Large intestine (tissue), 3 donors: ENCODE data around the gene POLR1G. TPM values are rescaled to one million over a fixed set of nuclear protein-coding genes. Genes with fewer than 3 reads are reported as not detected.
"Not testable (repeated sequence)": the region's sequence is repeated elsewhere in the genome, so short reads cannot be mapped to it uniquely, and the experiment has no call there.

Source experiments
- DNase-seq, 2 donors: peaks; one replicate each; pipeline versions ENCODE4 v3.0.0 to v3.0.0-alpha.2; 2013
- H3K27ac ChIP-seq: one replicate; pipeline ENCODE4 v1.5.1; 2013; ENCODE audit warnings: low read length
- H3K27me3 ChIP-seq: 2 replicates; pipeline ENCODE4 v1.6.1; 2013; ENCODE audit warnings: low read length; ENCODE audit not compliant: control insufficient read depth, insufficient read depth
- H3K36me3 ChIP-seq: 2 replicates; pipeline ENCODE4 v1.6.1; 2013; ENCODE audit warnings: low read length; ENCODE audit not compliant: control insufficient read depth, insufficient read depth
- H3K4me1 ChIP-seq: one replicate; pipeline ENCODE4 v1.6.1; 2013; ENCODE audit warnings: low read length; ENCODE audit not compliant: control insufficient read depth, insufficient read depth
- H3K4me3 ChIP-seq: one replicate; pipeline ENCODE4 v1.5.1; 2013; ENCODE audit warnings: low read length
- H3K9me3 ChIP-seq: one replicate; pipeline ENCODE4 v1.6.1; 2013; ENCODE audit warnings: mild to moderate bottlenecking, low read depth, low read length, moderate library complexity; ENCODE audit not compliant: control insufficient read depth
- WGBS: methylation state at CpG from one replicate; pipeline ENCODE4 v1.1.5; 2013; ENCODE audit warnings: low lambda C conversion rate; ENCODE audit not compliant: insufficient coverage; 5-methylcytosine and 5-hydroxymethylcytosine counted together
- polyA plus RNA-seq: library from polyadenylated mRNA; unstranded; fragments of 120-200 nt; gene quantifications from one replicate; pipeline ENCODE4 v1.2.1, GENCODE V29; 2013

Gene POLR1G
- polyA plus RNA-seq, 1 donor: 4.1 TPM

DNA sequence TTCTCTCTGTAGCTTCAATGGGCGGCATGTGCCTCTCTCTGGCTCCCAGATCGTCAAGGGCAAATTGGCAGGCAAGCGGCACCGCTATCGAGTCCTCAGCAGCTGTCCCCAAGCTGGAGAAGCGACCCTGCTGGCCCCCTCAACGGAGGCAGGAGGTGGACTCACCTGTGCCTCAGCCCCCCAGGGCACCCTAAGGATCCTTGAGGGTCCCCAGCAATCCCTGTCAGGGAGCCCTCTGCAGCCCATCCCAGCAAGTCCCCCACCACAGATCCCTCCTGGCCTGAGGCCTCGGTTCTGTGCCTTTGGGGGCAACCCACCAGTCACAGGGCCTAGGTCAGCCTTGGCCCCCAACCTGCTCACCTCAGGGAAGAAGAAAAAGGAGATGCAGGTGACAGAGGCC is 1.7 kb downstream of the POLR1G start:
- Histone ChIP-seq H3K4me1 (peaks cover 11% of the 10 kb centered on the region), H3K27me3 (peaks cover 21% of the 10 kb centered on the region), H3K27ac (no peak overlapping the region), H3K36me3 (peaks cover 9% of the 10 kb centered on the region), H3K9me3 (no peaks in the 10 kb centered on the region), H3K4me3 (no peak overlapping the region)
- WGBS: no CpG with 5 or more reads among the region's 8 CpGs
- DNase-seq: no peak

DNA sequence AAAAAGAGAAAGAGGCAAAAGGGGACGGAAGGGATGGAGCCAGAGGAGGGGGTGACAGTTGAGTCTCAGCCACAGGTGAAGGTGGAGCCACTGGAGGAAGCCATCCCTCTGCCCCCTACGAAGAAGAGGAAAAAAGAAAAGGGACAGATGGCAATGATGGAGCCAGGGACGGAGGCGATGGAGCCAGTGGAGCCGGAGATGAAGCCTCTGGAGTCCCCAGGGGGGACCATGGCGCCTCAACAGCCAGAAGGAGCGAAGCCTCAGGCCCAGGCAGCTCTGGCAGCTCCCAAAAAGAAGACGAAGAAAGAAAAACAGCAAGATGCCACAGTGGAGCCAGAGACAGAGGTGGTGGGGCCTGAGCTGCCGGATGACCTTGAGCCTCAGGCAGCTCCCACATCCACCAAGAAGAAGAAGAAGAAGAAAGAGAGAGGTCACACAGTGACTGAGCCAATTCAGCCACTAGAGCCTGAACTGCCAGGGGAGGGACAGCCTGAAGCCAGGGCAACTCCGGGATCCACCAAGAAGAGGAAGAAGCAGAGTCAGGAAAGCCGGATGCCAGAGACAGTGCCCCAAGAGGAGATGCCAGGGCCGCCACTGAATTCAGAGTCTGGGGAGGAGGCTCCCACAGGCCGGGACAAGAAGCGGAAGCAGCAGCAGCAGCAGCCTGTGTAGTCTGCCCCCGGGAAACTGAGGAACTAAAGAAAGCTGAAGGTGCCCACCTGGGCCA is 2.5 kb downstream of the POLR1G start:
- H3K27me3 ChIP-seq: peaks cover 12% of the 10 kb centered on the region
- peaks cover 4% of the 10 kb centered on the region for H3K4me1 ChIP-seq
- WGBS: no CpG with 5 or more reads among the region's 15 CpGs
- H3K36me3 ChIP-seq: peaks cover 18% of the 10 kb centered on the region
- H3K4me3 ChIP-seq: no peak overlapping the region
- DNase-seq: no peak
- H3K27ac ChIP-seq: no peak overlapping the region
- H3K9me3 ChIP-seq: no peaks in the 10 kb centered on the region

DNA sequence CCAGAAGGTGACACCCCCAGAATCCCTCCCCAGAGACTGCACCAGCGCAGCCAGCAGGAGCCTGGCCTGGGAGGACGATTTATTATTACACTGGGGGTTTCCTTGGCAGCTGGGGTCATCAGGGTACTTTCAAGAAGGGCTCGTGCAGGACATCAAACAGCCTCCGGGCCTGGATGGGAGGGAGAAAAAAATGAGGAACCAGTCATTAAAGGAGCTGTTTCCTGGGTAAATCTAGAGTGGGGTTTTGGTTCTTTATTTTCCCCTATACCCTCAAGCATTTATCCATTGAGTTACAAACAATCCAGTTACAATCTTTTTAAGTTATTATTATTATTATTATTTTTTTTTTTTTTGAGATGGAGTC is 3.1 kb downstream of the POLR1G start:
- peaks cover 20% of the 10 kb centered on the region for H3K36me3 ChIP-seq
- WGBS: no CpG with 5 or more reads among the region's 4 CpGs

DNA sequence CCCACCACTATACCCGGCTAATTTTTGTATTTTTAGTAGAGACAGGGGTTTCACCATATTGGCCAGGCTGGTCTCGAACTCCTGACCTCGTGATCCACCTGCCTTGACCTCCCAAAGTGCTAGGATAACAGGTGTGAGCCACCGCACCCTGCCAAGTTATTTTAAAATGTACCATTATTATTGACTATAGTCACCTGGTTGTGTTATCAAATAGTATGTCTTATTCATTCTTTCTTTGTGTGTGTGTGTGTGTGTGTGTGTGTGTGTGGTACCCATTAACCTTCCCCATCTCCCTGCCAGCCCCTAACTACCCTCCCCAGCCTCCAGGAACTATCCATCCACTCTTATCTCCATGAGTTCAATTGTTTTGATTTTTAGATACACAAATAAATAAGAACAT is 3.9 kb downstream of the POLR1G start:
- not testable (repeated sequence) for H3K4me1 ChIP-seq, H3K27me3 ChIP-seq, H3K4me3 ChIP-seq, H3K9me3 ChIP-seq, H3K27ac ChIP-seq, DNase-seq
- WGBS: no CpG with 5 or more reads among the region's 4 CpGs
- H3K36me3 ChIP-seq: peaks cover 23% of the 10 kb centered on the region

More for the DNA sequence above, 3.1 kb downstream of the POLR1G start:
- H3K4me1 ChIP-seq: peaks cover 2% of the 10 kb centered on the region
- H3K27me3 ChIP-seq: peaks cover 7% of the 10 kb centered on the region
- DNase-seq: no peak
- H3K27ac ChIP-seq: no peak overlapping the region
- no peak overlapping the region for H3K4me3 ChIP-seq
- no peaks in the 10 kb centered on the region for H3K9me3 ChIP-seq

DNA sequence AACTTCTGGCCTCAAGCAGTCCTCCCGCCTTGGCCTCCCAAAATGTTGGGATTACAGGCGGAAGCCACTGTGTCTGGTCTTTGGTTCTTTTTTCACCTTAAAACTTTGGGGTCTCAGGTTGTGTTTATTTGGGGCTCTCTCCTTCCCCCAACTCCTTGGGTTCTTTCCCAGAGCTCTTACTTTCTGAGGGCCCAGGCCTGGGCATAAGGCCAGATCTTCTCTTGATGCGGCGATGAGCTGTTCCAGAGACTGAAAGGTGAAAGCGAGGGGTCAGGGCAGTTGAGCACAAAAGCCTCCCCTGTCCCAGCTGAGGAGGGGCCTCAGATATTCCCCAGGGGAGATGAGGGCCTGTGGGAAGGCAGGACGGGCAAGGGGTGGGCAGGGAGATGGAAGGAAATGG is 7.1 kb downstream of the POLR1G start:
- H3K4me3 ChIP-seq: no peak overlapping the region
- H3K27me3 ChIP-seq: no peaks in the 10 kb centered on the region
- H3K9me3 ChIP-seq: no peaks in the 10 kb centered on the region
- WGBS: no CpG with 5 or more reads among the region's 6 CpGs
- H3K27ac ChIP-seq: no peak overlapping the region
- no peak for DNase-seq
- H3K4me1 ChIP-seq: no peaks in the 10 kb centered on the region
- peaks cover 45% of the 10 kb centered on the region for H3K36me3 ChIP-seq

DNA sequence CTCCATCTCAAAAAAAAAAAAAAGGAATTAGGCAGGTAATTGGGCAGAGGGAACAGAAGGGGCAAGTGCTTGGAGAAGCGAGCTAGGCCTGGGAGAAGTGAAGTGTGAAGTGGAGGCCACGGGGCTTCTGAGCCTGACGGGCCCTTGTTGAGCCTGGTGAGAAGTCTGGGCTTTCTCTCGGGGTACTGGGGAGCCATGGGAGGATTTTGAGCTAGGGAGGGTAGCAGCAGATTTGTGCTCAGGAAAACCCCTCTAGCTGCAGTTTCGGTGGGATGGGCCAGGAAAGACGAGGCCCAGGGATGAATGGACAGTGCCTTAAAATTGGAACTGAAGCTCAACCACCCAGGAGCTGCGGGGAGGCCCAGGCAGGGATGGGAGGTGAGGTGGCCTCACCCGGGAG is 8.0 kb downstream of the POLR1G start:
- Histone ChIP-seq H3K4me1 (no peaks in the 10 kb centered on the region), H3K27ac (no peak overlapping the region), H3K9me3 (no peaks in the 10 kb centered on the region), H3K27me3 (no peaks in the 10 kb centered on the region), H3K36me3 (peaks cover 54% of the 10 kb centered on the region), H3K4me3 (no peak overlapping the region)
- no CpG with 5 or more reads among the region's 8 CpGs for WGBS
- no peak for DNase-seq

DNA sequence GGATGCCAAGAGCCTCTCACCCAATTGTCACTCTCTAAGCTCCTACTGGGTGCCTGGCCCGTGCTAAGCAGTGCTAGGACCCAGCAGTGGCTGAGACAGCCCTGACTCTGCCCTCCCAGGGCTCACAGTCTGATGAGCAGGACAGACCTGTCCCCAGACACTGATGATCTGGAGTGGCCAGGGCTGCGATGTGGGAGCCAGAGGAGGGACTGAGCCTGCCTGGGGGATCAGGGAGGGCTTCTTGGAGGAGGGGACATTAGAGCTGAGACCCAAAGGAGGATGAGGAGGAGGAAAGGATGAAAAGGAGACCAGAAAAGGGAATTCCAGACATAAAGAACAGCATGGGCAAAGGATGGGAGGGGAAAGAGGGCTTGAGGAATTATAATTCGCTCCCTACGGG is 10.7 kb downstream of the POLR1G start:
- no peaks in the 10 kb centered on the region for H3K27me3 ChIP-seq
- WGBS: no CpG with 5 or more reads among the region's 4 CpGs
- no peak for DNase-seq
- H3K27ac ChIP-seq: no peak overlapping the region
- H3K36me3 ChIP-seq: peaks cover 68% of the 10 kb centered on the region
- H3K4me1 ChIP-seq: no peaks in the 10 kb centered on the region
- H3K4me3 ChIP-seq: no peak overlapping the region
- H3K9me3 ChIP-seq: no peaks in the 10 kb centered on the region

DNA sequence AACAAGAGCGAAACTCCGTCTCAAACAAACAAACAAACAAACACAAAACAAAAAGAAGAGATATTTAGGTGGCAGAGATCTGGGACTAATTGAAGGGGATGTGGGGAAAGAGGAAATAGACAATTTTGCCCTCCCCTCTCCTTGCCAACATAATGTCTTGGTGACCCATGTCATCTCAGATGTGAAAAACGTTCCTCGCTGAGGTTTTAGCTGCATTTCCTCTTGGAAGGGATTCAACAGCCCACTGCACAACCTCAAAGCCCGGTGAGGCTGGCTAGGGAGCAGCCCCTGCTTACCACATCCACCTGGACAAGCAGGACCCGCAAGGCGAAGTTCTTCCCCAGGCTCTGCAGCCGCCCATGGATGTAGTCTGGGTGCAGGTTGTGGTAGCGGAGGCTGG is 12.4 kb downstream of the POLR1G start:
- H3K4me1 ChIP-seq: peaks cover 5% of the 10 kb centered on the region
- H3K36me3 ChIP-seq: peaks cover 55% of the 10 kb centered on the region
- no CpG with 5 or more reads among the region's 9 CpGs for WGBS
- H3K27ac ChIP-seq: no peak overlapping the region
- no peaks in the 10 kb centered on the region for H3K27me3 ChIP-seq
- DNase-seq: no peak
- no peaks in the 10 kb centered on the region for H3K9me3 ChIP-seq
- no peak overlapping the region for H3K4me3 ChIP-seq

DNA sequence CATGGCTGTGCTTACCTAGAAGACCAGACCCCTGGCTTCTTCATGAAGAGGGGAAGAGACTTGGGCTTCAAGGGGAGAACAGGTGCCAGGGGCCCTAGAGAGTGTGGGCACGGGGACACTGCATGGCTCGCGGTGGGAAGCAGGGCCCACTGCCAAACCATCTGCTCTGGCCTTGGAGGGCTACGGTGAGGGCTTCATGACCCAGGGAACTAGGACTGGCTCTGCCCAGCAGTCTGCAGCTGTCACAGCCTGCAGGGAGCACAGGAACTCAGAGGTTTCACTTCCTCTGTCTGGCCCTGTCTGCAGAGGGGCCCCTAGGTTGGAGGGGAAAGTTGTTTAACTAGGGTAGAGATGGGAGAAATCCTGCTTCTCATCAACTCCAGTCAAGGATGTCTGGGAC is 13.0 kb downstream of the POLR1G start:
- no peaks in the 10 kb centered on the region for H3K27me3 ChIP-seq
- peaks cover 52% of the 10 kb centered on the region for H3K36me3 ChIP-seq
- H3K27ac ChIP-seq: no peak overlapping the region
- H3K4me3 ChIP-seq: no peak overlapping the region
- WGBS: no CpG with 5 or more reads among the region's 4 CpGs
- no peaks in the 10 kb centered on the region for H3K9me3 ChIP-seq
- H3K4me1 ChIP-seq: peaks cover 10% of the 10 kb centered on the region
- no peak for DNase-seq

DNA sequence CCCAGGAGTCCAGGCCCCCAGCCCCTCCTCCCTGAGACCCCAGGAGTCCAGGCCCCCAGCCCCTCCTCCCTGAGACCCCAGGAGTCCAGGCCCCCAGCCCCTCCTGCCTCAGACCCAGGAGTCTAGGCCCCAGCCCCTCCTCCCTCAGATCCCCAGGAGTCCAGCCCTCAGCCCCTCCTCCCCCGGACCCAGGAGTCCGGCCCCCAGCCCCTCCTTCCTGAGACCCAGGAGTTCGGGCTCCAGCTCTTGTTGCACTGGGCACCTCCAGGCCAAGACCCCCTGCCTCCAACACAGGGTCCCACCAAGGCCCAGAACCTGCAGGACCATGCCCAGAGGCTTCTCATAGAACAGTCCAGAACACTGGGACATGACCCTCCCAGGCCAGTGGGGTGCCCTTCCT is 13.5 kb downstream of the POLR1G start:
- WGBS: no CpG with 5 or more reads among the region's 3 CpGs
- H3K27ac ChIP-seq: no peak overlapping the region

DNA sequence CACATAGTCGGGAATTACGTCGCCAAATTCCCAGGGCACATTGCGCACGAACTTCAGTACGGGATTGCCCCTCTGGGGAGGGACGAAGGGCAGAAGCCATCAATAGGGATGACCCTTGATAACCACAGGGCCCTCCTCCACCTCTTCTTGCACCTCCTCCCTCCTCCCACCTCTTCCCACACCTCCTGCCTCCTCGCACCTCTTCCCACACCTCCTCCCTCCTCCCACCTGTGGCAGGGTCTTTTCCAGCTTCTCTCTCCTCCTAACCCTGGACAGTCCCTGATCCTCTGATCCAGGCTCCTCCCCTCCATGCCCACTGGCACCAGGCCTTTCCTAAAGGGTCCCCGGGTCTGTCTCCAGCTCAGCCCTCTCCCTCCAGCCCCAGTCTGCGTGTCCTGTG is 13.9 kb downstream of the POLR1G start:
- no peaks in the 10 kb centered on the region for H3K27me3 ChIP-seq
- H3K36me3 ChIP-seq: peaks cover 48% of the 10 kb centered on the region
- peaks cover 18% of the 10 kb centered on the region for H3K4me1 ChIP-seq
- no peak overlapping the region for H3K4me3 ChIP-seq
- H3K27ac ChIP-seq: no peak overlapping the region
- H3K9me3 ChIP-seq: no peaks in the 10 kb centered on the region
- DNase-seq: no peak
- WGBS: 60% methylated on average over 1 of the region's 10 CpGs

More for the DNA sequence above, 13.5 kb downstream of the POLR1G start:
- DNase-seq: no peak
- peaks cover 48% of the 10 kb centered on the region for H3K36me3 ChIP-seq
- no peak overlapping the region for H3K4me3 ChIP-seq
- no peaks in the 10 kb centered on the region for H3K27me3 ChIP-seq
- peaks cover 15% of the 10 kb centered on the region for H3K4me1 ChIP-seq
- no peaks in the 10 kb centered on the region for H3K9me3 ChIP-seq
